Panc1 (cell line): Measurements from ENCODE around the gene SLC36A3. TPM values are rescaled to one million over a fixed set of nuclear protein-coding genes. Genes with fewer than 3 reads are reported as not detected.
A peak's percentile ranks its signal among the peaks of the same experiment; 100 is the strongest.

Source experiments
- ATAC-seq: fragments of 200-7000 bp; cut with Tn5 transposase; 2 replicates; pipeline ENCODE4 v1.9.1; 2020; ENCODE audit warnings: mild to moderate bottlenecking, moderate library complexity
- BruUV-seq: library from RNA; stranded (reverse); fragments of 400-500 nt; replicated peaks from 2 replicates; lab custom pipeline; 2021; lab: Mats Ljungman, UMichigan
- CTCF ChIA-PET: fragments of 300-600 bp; sonication (Branson Sonifier 250); formaldehyde crosslinking; loops from one replicate; lab custom pipeline; 2022; ENCODE audit warnings: antibody characterized with exemption; lab: Charles Lee
- POLR2A ChIA-PET: fragments of 300-600 bp; sonication (Branson Sonifier 250); formaldehyde crosslinking; loops from one replicate; lab custom pipeline; 2022; ENCODE audit warnings: antibody characterized with exemption; lab: Charles Lee
- DNase-seq: peaks from one replicate; pipeline ENCODE4 v3.0.0-alpha.2; 2010; ENCODE audit warnings: low read depth, low spot score
- H3K27ac ChIP-seq: 2 replicates; pipeline ENCODE4 v1.5.1; 2011; ENCODE audit warnings: mild to moderate bottlenecking, low read length, inconsistent platforms
- H3K27me3 ChIP-seq: fragments of 200-500 bp; sonication (Bioruptor generic); 2 replicates; pipeline ENCODE4 v1.6.0; 2014; ENCODE audit warnings: low read length, inconsistent platforms; ENCODE audit not compliant: control insufficient read depth, insufficient read depth
- H3K36me3 ChIP-seq: fragments of 200-500 bp; sonication (Bioruptor generic); 2 replicates; pipeline ENCODE4 v1.5.1; 2014; ENCODE audit warnings: inconsistent platforms, mild to moderate bottlenecking, low read length, moderate library complexity; ENCODE audit not compliant: control insufficient read depth, insufficient read depth
- H3K4me1 ChIP-seq: 2 replicates; pipeline ENCODE4 v1.5.1; 2011; ENCODE audit warnings: inconsistent platforms, mild to moderate bottlenecking, low read length, moderate library complexity; ENCODE audit not compliant: control insufficient read depth, insufficient read depth
- H3K4me3 ChIP-seq, 2 experiments: 2 replicates each; pipeline ENCODE4 v1.5.1; 2011 to 2012; ENCODE audit warnings: low read depth in 2 of 2, low read length in 2 of 2, mild to moderate bottlenecking in 2 of 2, inconsistent platforms in 1 of 2, moderate library complexity in 1 of 2
- H3K9me3 ChIP-seq: fragments of 200-500 bp; sonication (Bioruptor generic); 2 replicates; pipeline ENCODE4 v1.5.1; 2014; ENCODE audit warnings: low read depth, mild to moderate bottlenecking, inconsistent platforms, low read length, moderate library complexity; ENCODE audit not compliant: control insufficient read depth, insufficient read depth
- POLR2AphosphoS5 ChIP-seq: IDR thresholded peaks from 2 replicates; pipeline ENCODE4 v1.6.1; 2012; ENCODE audit warnings: mild to moderate bottlenecking, low read depth, low read length, moderate library complexity
- SIN3A ChIP-seq: IDR thresholded peaks from 2 replicates; pipeline ENCODE4 v1.6.1; 2012; ENCODE audit warnings: low read depth, mild to moderate bottlenecking, low read length, moderate library complexity, borderline replicate concordance; ENCODE audit not compliant: insufficient read depth
- TCF7L2 ChIP-seq: IDR thresholded peaks from 2 replicates; pipeline ENCODE4 v1.6.1; 2011; ENCODE audit warnings: mild to moderate bottlenecking, low read depth, low read length, inconsistent platforms
- in situ Hi-C: cut with HindIII; loops from 2 replicates; pipeline ENCODE4 v1.10.0; 2016; ENCODE audit warnings: low sequenced_read_pairs, low pct_unique_long_range_greater_than_20kb
- intact Hi-C: fragments of 100-400 bp; cut with micrococcal nuclease; formaldehyde crosslinking; loops from one replicate; pipeline ENCODE4 v1.10.0; 2022; ENCODE audit not compliant: unreplicated experiment
- total RNA-seq: library from RNA; stranded (reverse); gene quantifications from one replicate; pipeline ENCODE4 v1.2.1, GENCODE V29; 2021; ENCODE audit not compliant: unreplicated experiment
- TF ChIP-seq, protein P1 (sequence below): fragments of 450-650 bp; IDR thresholded peaks from 2 replicates; pipeline ENCODE4 v1.5.1; 2017; ENCODE audit warnings: mild to moderate bottlenecking
- TF ChIP-seq, protein P2 (sequence below), 2 experiments: IDR thresholded peaks; 2 replicates each; pipeline ENCODE4 v1.6.1; 2011 to 2012; ENCODE audit warnings: low read depth in 2 of 2, control low read depth in 1 of 2, low read length in 1 of 2, mild to moderate bottlenecking in 1 of 2, moderate library complexity in 1 of 2; ENCODE audit not compliant: insufficient read depth in 1 of 2

The SLC36A3 gene
- total RNA-seq, 1 experiment from 2014 or later = not detected

DNA sequence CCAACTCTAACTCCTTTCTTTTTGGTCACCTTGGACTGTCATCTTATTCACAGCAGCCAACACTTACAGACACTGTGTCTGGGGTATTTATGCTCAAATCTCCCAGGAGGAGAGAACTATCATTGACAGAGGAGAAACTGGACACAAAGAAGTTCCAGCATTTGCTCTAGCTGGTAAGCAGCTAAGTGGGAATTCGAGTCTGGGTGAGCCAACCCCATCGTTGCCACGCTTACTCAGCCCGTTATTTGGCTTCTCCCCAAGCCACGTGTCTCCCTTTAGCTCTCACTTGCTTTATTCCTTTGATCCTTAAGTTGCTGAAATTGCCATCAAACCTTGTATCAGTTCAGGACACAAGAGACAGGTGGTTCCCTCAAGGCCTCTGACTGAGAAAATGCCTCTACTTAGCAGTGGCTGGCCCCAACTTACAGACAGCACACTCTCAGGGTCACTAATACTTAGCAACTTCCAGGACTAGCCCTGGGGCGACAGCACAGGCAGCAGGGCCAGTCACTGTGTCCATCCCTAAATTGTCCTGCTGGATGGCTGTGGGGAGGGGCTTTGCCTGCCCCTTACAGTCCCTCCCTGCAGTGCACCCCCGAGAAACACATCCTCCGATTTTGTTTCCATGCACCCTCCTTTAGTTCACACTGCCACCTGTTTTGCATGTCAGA lies 42.4 kb upstream of the SLC36A3 start:
- Histone ChIP-seq H3K4me1 (no peaks in the 10 kb centered on the region), H3K27me3 (peaks cover 11% of the 10 kb centered on the region), H3K4me3 (no peak overlapping the region), H3K27ac (no peak overlapping the region), H3K36me3 (no peaks in the 10 kb centered on the region), H3K9me3 (no peaks in the 10 kb centered on the region)
- intact Hi-C loops = no loop called here
- TF ChIP-seq TCF7L2 (no peak), POLR2AphosphoS5 (no peak), SIN3A (no peak)
- TF ChIP-seq, protein P1, sequence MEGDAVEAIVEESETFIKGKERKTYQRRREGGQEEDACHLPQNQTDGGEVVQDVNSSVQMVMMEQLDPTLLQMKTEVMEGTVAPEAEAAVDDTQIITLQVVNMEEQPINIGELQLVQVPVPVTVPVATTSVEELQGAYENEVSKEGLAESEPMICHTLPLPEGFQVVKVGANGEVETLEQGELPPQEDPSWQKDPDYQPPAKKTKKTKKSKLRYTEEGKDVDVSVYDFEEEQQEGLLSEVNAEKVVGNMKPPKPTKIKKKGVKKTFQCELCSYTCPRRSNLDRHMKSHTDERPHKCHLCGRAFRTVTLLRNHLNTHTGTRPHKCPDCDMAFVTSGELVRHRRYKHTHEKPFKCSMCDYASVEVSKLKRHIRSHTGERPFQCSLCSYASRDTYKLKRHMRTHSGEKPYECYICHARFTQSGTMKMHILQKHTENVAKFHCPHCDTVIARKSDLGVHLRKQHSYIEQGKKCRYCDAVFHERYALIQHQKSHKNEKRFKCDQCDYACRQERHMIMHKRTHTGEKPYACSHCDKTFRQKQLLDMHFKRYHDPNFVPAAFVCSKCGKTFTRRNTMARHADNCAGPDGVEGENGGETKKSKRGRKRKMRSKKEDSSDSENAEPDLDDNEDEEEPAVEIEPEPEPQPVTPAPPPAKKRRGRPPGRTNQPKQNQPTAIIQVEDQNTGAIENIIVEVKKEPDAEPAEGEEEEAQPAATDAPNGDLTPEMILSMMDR = no peak
- TF ChIP-seq, protein P2, sequence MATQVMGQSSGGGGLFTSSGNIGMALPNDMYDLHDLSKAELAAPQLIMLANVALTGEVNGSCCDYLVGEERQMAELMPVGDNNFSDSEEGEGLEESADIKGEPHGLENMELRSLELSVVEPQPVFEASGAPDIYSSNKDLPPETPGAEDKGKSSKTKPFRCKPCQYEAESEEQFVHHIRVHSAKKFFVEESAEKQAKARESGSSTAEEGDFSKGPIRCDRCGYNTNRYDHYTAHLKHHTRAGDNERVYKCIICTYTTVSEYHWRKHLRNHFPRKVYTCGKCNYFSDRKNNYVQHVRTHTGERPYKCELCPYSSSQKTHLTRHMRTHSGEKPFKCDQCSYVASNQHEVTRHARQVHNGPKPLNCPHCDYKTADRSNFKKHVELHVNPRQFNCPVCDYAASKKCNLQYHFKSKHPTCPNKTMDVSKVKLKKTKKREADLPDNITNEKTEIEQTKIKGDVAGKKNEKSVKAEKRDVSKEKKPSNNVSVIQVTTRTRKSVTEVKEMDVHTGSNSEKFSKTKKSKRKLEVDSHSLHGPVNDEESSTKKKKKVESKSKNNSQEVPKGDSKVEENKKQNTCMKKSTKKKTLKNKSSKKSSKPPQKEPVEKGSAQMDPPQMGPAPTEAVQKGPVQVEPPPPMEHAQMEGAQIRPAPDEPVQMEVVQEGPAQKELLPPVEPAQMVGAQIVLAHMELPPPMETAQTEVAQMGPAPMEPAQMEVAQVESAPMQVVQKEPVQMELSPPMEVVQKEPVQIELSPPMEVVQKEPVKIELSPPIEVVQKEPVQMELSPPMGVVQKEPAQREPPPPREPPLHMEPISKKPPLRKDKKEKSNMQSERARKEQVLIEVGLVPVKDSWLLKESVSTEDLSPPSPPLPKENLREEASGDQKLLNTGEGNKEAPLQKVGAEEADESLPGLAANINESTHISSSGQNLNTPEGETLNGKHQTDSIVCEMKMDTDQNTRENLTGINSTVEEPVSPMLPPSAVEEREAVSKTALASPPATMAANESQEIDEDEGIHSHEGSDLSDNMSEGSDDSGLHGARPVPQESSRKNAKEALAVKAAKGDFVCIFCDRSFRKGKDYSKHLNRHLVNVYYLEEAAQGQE (IDR thresholded peaks at IDR 0.05; ENCODE audit: insufficient read depth in 1 of 2, low read depth in 2 of 2, low read length in 1 of 2) = no peak
- BruUV-seq = no TSS peak
- DNase-seq (no peak), ATAC-seq (0 out of 2 replicates have a peak, but pooled peaks have one; percentile 19)
- CTCF ChIA-PET = no interaction called here
- POLR2A ChIA-PET = no interaction called here
- in situ Hi-C loops = no loop called here

GRCh38 chr5:151345187-151345807 lies 41.7 kb upstream of the SLC36A3 start:
- H3K27me3 ChIP-seq = peaks cover 11% of the 10 kb centered on the region
- ChIA-PET CTCF (no interaction called here), POLR2A (no interaction called here)
- H3K9me3 ChIP-seq = no peaks in the 10 kb centered on the region
- H3K4me1 ChIP-seq = no peaks in the 10 kb centered on the region
- H3K4me3 ChIP-seq = no peak overlapping the region
- TF ChIP-seq SIN3A (no peak), TCF7L2 (no peak), POLR2AphosphoS5 (no peak)
- TF ChIP-seq, protein P1 = no peak
- TF ChIP-seq, protein P2 (IDR thresholded peaks at IDR 0.05; ENCODE audit: insufficient read depth in 1 of 2, low read depth in 2 of 2, low read length in 1 of 2) = no peak
- intact Hi-C loops = no loop called here
- H3K27ac ChIP-seq = no peak overlapping the region
- no peaks in the 10 kb centered on the region for H3K36me3 ChIP-seq
- BruUV-seq = no TSS peak
- in situ Hi-C loops = no loop called here
- ATAC-seq (no peak), DNase-seq (no peak)
